Gastroesophageal sphincter (tissue), 3 donors: ENCODE data around the gene HOXA6.

Experiments
- EP300 ChIP-seq: sonication (generic); formaldehyde crosslinking; IDR thresholded peaks from one replicate; pipeline ENCODE4 v1.6.1; 2017; ENCODE audit warnings: antibody characterized with exemption, mild to moderate bottlenecking
- TF ChIP-seq, protein P1 (sequence below), 4 experiments: fragments of 200-600 bp in 2 of 4; fragments of 450-650 bp in 2 of 4; sonication (generic) in 1 of 4; IDR thresholded peaks; one replicate each; pipeline ENCODE4 v1.5.1; 2017 to 2019; ENCODE audit warnings: antibody characterized with exemption in 4 of 4, mild to moderate bottlenecking in 2 of 4, moderate library complexity in 2 of 4

DNA sequence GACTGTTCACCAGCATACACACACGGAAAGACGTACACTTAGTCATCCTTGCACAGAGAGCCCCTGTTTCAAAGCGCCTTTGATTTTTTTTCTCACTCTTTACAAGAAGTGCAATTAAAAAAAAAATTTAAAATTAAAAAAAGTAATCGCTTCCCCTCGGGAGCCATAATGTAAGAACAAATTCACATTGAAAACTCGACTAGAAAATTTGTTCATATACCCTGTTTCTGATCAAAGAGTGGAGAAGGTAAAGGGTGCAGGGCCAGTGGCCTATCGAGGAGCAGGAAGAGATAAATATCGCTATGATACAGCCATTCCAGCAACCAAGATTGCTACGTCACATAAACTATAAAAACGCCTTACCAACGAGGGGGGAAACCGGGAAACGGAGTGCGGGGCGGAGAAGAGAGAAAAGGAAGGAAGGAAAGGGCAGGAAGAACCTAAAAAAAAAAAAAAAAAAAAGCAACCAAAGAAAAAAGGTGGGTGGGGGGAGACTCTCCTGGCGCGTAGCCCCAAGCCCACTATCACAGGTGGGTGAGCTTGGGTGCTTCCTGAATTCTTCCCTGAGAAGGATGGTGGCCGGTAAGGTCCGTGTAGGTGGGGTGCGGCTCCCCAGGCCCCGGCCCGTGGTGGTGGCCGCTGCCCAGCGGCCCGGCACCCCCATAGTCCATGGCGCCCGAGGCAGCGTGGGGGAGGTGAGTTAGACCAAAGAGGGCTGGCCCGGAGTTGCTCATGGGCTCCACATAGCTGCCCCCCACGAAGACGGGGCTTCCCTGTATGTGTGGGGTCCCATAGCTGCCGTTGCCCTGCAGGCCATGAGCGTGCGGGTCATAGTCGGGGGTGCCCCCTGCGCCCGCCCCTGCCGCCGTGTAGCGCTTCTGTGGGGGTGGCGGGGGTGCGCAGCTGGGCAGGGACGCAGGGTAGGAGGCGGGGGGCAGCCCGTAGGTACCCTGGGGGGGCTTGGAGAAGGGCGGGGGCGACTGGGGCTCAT is 39.9 kb downstream of the HOXA6 start:
- TF ChIP-seq, protein P1, sequence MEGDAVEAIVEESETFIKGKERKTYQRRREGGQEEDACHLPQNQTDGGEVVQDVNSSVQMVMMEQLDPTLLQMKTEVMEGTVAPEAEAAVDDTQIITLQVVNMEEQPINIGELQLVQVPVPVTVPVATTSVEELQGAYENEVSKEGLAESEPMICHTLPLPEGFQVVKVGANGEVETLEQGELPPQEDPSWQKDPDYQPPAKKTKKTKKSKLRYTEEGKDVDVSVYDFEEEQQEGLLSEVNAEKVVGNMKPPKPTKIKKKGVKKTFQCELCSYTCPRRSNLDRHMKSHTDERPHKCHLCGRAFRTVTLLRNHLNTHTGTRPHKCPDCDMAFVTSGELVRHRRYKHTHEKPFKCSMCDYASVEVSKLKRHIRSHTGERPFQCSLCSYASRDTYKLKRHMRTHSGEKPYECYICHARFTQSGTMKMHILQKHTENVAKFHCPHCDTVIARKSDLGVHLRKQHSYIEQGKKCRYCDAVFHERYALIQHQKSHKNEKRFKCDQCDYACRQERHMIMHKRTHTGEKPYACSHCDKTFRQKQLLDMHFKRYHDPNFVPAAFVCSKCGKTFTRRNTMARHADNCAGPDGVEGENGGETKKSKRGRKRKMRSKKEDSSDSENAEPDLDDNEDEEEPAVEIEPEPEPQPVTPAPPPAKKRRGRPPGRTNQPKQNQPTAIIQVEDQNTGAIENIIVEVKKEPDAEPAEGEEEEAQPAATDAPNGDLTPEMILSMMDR (IDR thresholded peaks at IDR 0.05) = no peak
- no peak for TF ChIP-seq EP300
